Suppressor macrophage treated with lipopolysaccharide for 4 hours (primary cell): ENCODE data around the gene PPP1R3G.
A peak's percentile ranks its signal among the peaks of the same experiment; 100 is the strongest.

ENCODE experiments used
- DNase-seq: peaks from one replicate; pipeline ENCODE4 v3.0.0-alpha.2; 2020

PPP1R3G gene

GRCh38 chr6:5073992-5074391 lies 11.1 kb upstream of the PPP1R3G start:
- DNase-seq, result no peak

GRCh38 chr6:5076931-5077330 lies 8.2 kb upstream of the PPP1R3G start:
- no peak for DNase-seq

GRCh38 chr6:5078121-5078669 lies 6.9 kb upstream of the PPP1R3G start:
- DNase-seq, result no peak

GRCh38 chr6:5079692-5080091 lies 5.4 kb upstream of the PPP1R3G start:
- DNase-seq, result no peak

GRCh38 chr6:5080574-5080973 lies 4.6 kb upstream of the PPP1R3G start:
- DNase-seq, result no peak

GRCh38 chr6:5081182-5081581 lies 4.0 kb upstream of the PPP1R3G start:
- DNase-seq, result no peak

- DNase-seq, result no peak
Measured at GRCh38 chr6:5081955-5082354, 3.2 kb upstream of the PPP1R3G start.

- peak; percentile 85 for DNase-seq
Measured at GRCh38 chr6:5082487-5083306, 2.4 kb upstream of the PPP1R3G start.

- DNase-seq, result no peak
Measured at GRCh38 chr6:5083307-5083583, 1.9 kb upstream of the PPP1R3G start.

DNA sequence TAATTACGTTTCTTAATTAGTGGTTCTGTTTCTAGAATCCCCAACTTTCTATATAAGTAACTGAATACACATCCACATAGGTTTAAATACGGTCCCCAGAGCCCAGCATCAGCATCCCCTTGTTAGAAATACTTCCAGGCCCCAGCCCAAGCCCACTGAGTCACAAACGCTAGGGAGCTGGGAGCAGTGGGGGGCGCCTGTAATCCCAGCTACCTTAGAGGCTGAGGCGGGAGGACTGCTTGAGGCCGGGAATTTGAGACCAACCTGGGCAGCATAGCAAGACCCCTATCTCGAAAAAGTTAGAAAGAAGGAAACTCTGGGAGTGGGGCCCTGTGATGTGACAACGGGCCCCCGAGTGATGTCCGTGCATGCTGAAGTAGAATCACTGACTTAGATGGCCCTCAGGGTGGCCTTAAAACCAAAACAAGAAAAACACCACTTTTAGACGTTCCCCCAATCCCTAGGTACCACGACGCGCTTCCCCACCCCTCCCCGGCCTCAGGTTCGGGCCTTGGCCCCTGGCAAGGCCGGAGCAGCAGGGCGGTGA lies 1.3 kb upstream of the PPP1R3G start:
- no peak for DNase-seq

- peak; percentile 42 for DNase-seq
Measured at GRCh38 chr6:5084360-5084780, 771 bp upstream of the PPP1R3G start.

DNA sequence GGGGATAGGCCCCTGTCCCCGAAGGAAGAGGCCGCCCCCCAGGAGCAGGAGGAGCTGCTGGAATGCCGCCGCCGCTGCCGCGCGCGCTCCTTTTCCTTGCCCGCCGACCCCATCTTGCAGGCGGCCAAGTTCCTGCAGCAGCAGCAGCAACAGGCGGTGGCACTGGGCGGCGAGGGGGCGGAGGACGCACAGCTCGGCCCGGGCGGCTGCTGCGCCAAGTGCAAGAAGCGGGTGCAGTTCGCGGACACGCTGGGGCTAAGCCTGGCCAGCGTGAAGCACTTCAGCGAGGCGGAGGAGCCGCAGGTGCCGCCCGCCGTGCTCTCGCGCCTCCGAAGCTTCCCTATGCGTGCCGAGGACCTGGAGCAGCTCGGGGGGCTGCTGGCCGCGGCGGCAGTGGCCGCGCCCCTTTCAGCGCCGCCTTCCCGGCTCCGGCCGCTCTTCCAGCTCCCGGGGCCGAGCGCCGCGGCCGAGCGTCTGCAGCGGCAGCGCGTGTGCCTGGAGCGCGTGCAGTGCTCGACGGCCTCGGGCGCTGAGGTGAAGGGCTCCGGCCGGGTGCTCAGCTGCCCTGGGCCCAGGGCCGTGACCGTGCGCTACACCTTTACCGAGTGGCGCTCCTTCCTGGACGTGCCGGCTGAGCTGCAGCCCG lies 630 bp downstream of the PPP1R3G start:
- DNase-seq, result peak; percentile 21

- peak; percentile 9 for DNase-seq
Measured at GRCh38 chr6:5086294-5086890, 1.3 kb downstream of the PPP1R3G start.

DNA sequence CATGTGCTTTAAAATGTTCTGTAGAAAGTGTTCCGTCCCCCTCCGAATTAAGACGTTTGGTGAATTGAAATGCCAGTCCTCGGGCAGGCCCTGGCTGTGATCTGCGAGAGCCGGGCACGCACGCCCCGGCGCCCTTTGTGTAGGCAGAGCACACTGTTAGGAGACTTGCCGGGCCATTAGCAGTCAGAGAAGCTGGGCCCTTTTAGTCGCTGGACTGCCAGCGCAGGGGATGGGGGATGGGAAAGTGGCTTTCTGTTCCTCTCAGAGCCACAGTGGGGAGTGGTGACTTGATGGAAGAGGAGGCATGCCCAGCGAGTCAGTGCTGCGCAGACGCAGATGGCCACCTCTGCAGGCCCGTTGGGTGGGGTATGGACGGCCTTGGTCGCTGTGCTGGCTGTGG lies 2.2 kb downstream of the PPP1R3G start:
- DNase-seq, result peak; percentile 84

GRCh38 chr6:5088780-5089179 lies 3.6 kb downstream of the PPP1R3G start:
- no peak for DNase-seq

DNA sequence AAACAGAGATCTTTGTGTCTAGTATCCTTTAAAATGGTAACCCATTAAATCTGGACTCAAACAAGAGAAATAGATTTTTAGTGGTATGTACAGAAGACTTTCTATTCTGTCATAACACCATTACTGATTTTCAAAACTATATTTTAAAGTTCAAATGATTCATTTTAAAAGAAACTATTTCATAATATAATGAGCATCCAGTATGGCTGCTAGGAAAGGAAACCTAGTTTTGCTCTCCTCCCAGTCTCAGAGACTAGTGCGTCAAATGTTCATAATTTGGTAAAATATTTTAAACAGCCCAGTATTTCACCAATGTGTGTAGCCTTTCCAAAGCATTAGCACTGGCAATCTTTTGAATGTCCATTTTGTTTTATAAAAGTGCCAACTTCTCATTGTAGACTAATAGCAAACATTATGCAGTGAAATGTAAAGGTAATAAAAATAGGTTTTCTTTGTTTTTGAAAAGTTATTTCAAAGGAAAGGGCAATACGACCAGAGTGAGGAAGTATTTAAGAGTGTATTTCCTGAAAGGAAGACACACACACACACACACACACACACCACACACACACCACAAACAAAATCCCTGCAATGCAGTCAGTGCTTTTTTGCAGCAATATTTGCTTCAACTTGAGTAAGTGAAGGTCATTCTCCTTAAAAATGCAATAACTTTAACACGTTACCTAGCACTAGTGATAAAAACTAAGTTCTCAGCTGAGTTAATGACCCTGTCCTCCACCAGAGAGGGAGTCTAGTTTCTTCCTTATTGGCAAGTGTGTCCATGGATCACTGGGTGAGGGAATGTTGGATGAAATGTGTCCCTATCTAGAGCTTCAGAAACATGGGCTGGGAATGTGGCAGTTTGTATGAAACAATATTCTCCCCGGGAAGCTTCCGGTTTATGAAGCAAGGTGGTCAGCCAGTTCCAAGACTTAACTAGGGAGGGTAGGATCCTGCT lies 4.6 kb downstream of the PPP1R3G start:
- DNase-seq, result peak; percentile 46

DNA sequence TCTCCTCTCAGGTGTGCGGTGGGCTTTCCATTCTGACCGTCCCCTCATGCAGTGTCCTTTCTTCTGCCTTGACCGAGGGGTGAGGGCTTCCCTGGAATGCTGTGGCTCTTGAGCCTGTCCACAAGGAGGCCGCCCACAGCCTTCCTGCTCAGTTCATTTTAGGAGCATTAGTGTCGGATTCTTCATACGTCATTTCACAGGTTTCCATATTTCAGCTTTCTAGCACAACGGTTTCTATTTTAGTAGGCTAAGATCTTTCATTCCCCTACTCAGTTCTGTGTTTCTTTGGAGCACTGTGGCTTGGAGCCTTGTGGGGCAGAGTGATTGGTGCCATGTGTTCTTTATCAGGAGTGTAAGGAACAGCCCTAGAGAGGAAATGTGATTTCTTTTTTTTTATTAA lies 5.5 kb downstream of the PPP1R3G start:
- DNase-seq, result no peak

DNA sequence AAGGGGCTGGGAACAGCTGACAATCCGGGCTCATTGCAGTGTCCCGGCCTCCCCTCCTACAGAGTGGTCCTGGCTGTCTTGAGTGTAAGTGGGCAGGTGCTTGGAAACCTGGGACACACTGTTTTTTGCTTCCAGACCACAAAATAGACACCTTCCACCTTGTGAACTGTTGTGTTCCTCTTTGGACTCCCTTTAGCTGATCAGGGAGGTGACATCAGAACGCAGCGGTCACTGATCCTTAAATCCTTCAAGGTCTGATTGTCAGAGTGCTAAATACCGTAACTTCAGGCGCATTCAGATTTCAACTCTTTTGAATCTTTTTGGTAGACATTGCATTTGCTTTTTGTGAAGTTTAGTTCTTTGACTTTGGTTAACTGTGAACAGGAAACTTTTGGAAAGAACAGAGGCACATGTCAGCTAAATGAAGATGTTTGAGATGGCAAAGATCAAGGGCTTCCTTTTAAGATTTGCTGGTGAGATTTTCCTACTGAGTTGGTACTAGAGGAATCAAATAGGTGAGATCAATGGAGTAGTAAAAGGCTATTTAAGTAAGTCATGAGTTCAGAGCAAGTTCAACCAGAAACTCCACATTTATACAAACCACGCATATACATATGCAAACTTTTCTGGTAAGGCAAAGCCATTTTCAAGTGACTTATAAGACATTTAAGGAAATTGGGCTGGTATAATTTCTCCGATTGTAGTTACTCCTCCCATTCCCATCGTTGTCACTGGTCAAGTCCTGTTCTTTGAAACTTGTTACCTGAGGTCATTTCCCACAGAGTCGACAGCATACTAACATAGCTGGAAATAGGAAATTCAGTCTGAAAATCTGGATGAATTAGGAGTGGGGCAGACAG lies 6.3 kb downstream of the PPP1R3G start:
- DNase-seq, result no peak

DNA sequence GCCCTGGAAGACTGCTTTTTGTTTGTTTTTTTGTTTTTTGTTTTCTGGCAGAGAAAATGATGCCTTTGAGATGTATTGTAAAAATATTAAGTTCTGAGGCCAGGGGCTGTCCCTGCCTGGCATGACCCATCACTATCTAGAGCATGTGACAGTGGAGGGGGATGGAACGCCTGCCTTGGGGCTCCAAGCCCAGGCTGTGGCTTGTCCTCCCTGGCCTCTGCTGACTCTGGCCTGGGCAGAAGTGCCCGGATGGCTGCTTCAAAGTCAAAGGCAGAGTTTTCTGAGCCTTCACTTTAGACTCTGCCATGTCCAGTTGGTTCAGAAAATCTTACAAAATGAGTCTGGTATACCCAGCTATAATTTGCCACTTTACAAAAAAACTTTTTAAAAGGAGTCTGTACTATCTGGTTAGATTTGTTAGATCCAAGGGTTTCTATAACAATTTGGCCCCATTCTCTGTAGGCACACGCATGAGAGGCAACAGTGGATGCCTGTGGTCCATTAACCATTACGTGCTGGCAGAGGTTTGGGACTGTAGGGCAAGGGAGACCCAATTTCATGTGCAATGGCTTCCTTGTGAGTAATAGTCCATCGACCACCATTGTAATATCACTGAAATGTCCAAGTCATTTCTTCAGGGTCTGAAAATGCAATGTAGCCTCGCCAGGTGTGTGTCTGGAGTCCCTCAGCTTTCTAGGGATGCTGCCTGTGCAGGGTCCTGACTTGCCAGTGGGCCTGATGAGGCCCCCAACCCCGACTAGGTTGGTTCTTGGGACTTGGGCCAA lies 8.3 kb downstream of the PPP1R3G start:
- no peak for DNase-seq

DNA sequence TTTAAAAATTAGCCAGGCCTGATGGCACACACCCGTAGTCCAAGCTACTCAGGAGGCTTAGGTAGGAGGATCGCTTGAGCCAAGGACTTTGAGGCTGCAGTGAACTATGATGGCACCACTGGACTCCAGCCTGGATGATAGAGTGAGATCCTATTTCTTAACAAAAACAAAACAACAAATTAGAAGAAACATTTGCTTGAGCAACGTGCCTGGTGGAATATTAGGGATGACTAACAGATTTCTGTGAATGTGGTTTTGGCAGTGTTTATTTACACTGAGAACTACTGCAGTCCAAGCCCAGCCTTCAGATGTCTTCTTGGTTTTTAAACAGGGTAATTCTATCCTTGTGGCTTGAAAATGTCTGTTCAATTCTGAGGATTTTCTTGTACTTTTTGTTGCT lies 9.2 kb downstream of the PPP1R3G start:
- DNase-seq, result peak; percentile 12

DNA sequence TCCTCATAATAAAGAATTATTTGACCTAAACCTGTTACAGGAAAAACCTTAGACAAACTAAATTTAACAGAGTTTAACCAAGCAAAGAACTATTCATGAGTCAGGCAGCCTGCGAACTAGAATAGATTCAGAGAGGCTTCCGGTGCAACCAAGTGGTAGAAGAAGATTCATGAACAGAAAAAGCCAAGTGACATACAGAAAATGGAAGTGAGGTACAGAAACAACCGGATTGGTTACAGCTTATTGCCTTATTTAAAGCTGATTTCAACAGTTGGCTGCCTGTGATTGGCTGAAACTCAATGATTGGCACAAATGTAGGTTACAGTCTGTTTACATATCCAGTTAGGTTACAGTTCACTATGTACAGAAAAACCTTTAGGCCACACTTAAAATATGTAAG lies 10.1 kb downstream of the PPP1R3G start:
- DNase-seq, result peak; percentile 16
